Mesenchymal stem cell (in vitro differentiated cells and primary cell): ENCODE results near the gene FAM117A.

Experiments used
- DNase-seq: peaks from one replicate; pipeline ENCODE4 v3.0.0-alpha.2; 2013
- H2AFZ ChIP-seq: one replicate; pipeline ENCODE4 v1.6.1; 2013; ENCODE audit warnings: low read depth, mild to moderate bottlenecking, control low read depth, inconsistent platforms, low read length, moderate library complexity
- H2AK5ac ChIP-seq: 2 replicates; pipeline ENCODE4 v1.6.1; 2013; ENCODE audit warnings: low read length, moderate library complexity, mild to moderate bottlenecking, inconsistent platforms; ENCODE audit not compliant: severe bottlenecking
- H2BK120ac ChIP-seq: one replicate; pipeline ENCODE4 v1.6.1; 2013; ENCODE audit warnings: low read depth, mild to moderate bottlenecking, inconsistent platforms, low read length, moderate library complexity
- H2BK12ac ChIP-seq, 2 experiments: one replicate each; pipeline ENCODE4 v1.6.1; 2013; ENCODE audit warnings: inconsistent platforms in 2 of 2, low read length in 2 of 2, mild to moderate bottlenecking in 2 of 2, moderate library complexity in 2 of 2, control low read depth in 1 of 2
- H2BK15ac ChIP-seq: one replicate; pipeline ENCODE4 v1.6.1; 2013; ENCODE audit warnings: mild to moderate bottlenecking, low read depth, inconsistent platforms; ENCODE audit not compliant: poor library complexity, severe bottlenecking
- H2BK5ac ChIP-seq: 2 replicates; pipeline ENCODE4 v1.6.1; 2013; ENCODE audit warnings: low read depth, mild to moderate bottlenecking, low read length, control low read depth, inconsistent platforms; ENCODE audit not compliant: poor library complexity, severe bottlenecking
- H3K14ac ChIP-seq, 2 experiments: one replicate each; pipeline ENCODE4 v1.6.1; 2013; ENCODE audit warnings: inconsistent platforms in 2 of 2, low read length in 2 of 2, control low read depth in 1 of 2, mild to moderate bottlenecking in 1 of 2, moderate library complexity in 1 of 2
- H3K18ac ChIP-seq, 2 experiments: one replicate each; pipeline ENCODE4 v1.6.1; 2013; ENCODE audit warnings: inconsistent platforms in 2 of 2, low read length in 2 of 2, control low read depth in 1 of 2, low read depth in 1 of 2, mild to moderate bottlenecking in 1 of 2
- H3K23ac ChIP-seq, 2 experiments: one replicate each; pipeline ENCODE4 v1.6.1; 2013; ENCODE audit warnings: inconsistent platforms in 2 of 2, low read length in 2 of 2, mild to moderate bottlenecking in 2 of 2, moderate library complexity in 2 of 2, control low read depth in 1 of 2
- H3K27ac ChIP-seq: 2 replicates; pipeline ENCODE4 v1.5.1; 2013; ENCODE audit warnings: mild to moderate bottlenecking, moderate library complexity, low read length, control low read depth, inconsistent platforms; ENCODE audit not compliant: poor library complexity, severe bottlenecking
- H3K27me3 ChIP-seq, 2 experiments: 2 replicates each; pipeline versions ENCODE4 v1.6.1 to v1.7.0; 2013; ENCODE audit warnings: low read length in 2 of 2, mild to moderate bottlenecking in 2 of 2, moderate library complexity in 2 of 2, control low read depth in 1 of 2, inconsistent platforms in 1 of 2; ENCODE audit not compliant: control insufficient read depth in 1 of 2, insufficient read depth in 1 of 2
- H3K36me3 ChIP-seq, 2 experiments: 2 replicates each; pipeline versions ENCODE4 v1.6.1 to v1.7.0; 2013; ENCODE audit warnings: low read length in 2 of 2, control low read depth in 1 of 2, inconsistent platforms in 1 of 2, low read depth in 1 of 2, mild to moderate bottlenecking in 1 of 2; ENCODE audit not compliant: insufficient read depth in 2 of 2, control insufficient read depth in 1 of 2
- H3K4ac ChIP-seq, 2 experiments: one replicate each; pipeline ENCODE4 v1.6.1; 2013; ENCODE audit warnings: inconsistent platforms in 2 of 2, low read length in 2 of 2, mild to moderate bottlenecking in 2 of 2, moderate library complexity in 2 of 2, control low read depth in 1 of 2, low read depth in 1 of 2
- H3K4me1 ChIP-seq: 2 replicates; pipeline ENCODE4 v1.6.1; 2013; ENCODE audit warnings: low read depth, low read length, control low read depth; ENCODE audit not compliant: control insufficient read depth, insufficient read depth
- H3K4me2 ChIP-seq: 2 replicates; pipeline ENCODE4 v1.6.1; 2013; ENCODE audit warnings: low read length, mild to moderate bottlenecking, inconsistent platforms; ENCODE audit not compliant: poor library complexity, severe bottlenecking
- H3K4me3 ChIP-seq, 2 experiments: 2 replicates each; pipeline versions ENCODE4 v1.5.1 to v1.7.0; 2013; ENCODE audit warnings: low read length in 2 of 2, mild to moderate bottlenecking in 2 of 2, control low read depth in 1 of 2, low read depth in 1 of 2; ENCODE audit not compliant: insufficient read depth in 1 of 2
- H3K79me1 ChIP-seq: replicated peaks from 2 replicates; pipeline ENCODE4 v1.6.1; 2013; ENCODE audit warnings: mild to moderate bottlenecking, control low read depth, low read length, inconsistent platforms; ENCODE audit not compliant: poor library complexity, severe bottlenecking
- H3K9ac ChIP-seq: 2 replicates; pipeline ENCODE4 v1.7.0; 2013; ENCODE audit warnings: mild to moderate bottlenecking, low read length, moderate library complexity
- H3K9me3 ChIP-seq: 2 replicates; pipeline ENCODE4 v1.7.0; 2013; ENCODE audit warnings: mild to moderate bottlenecking, low read length; ENCODE audit not compliant: control insufficient read depth
- H4K8ac ChIP-seq: one replicate; pipeline ENCODE4 v1.6.1; 2013; ENCODE audit warnings: inconsistent platforms, mild to moderate bottlenecking, low read length, moderate library complexity
- H4K91ac ChIP-seq: one replicate; pipeline ENCODE4 v1.6.1; 2013; ENCODE audit warnings: mild to moderate bottlenecking, low read length, inconsistent platforms
- WGBS: methylation state at CpG from one replicate; pipeline ENCODE4 v1.1.7; 2013; ENCODE audit warnings: mixed read lengths; 5-methylcytosine and 5-hydroxymethylcytosine counted together

Gene FAM117A

DNA sequence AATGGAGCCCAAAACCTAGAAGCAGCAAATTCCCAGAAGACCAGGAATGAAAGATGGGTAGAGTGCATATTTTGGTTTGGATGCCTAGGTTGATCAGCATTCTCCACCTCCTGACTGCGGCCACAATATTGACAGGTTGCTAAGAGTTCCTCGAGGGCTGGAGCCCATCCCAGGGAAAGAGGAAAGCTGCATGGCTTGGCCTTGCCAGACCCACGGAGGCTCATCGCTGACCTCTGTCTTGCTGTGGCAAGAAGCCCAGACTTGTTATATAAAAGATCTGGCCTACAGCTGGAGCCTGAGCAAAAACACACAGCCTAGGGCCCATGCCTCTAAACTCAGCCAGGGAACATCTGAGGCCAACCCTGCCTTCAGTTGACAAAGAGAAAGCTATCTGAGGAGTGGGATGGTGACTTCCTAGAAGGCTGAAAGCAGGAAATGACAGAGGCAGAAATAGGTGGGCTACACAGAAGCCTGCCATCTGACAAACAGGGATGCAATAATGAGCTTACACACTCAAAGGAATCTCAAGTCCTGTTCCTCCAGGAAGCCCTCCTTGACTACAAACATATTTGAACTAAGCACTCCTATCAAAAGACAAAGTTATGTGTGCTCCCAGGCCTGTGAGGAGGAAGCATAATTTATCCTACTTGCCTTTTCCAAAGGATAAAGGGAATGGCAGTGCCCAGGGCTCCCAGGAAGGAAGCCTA is 33.7 kb downstream of the FAM117A start:
- Histone ChIP-seq H2BK5ac (no peak overlapping the region), H2BK120ac (no peak overlapping the region), H3K4ac (no peak overlapping the region), H3K4me3 (peak overlapping the region in 1 of 2 experiments; percentile 0), H2AK5ac (no peak overlapping the region), H3K27me3 (no peaks in the 10 kb centered on the region), H2BK15ac (no peak overlapping the region), H3K36me3 (peaks cover 0 to 3% of the 10 kb centered on the region in 2 experiments), H3K18ac (no peak overlapping the region), H2BK12ac (no peak overlapping the region), H3K79me1 (peaks cover 4% of the 10 kb centered on the region), H3K23ac (no peak overlapping the region), H3K14ac (no peak overlapping the region), H3K27ac (no peak overlapping the region), H4K91ac (no peak overlapping the region), H2AFZ (no peak overlapping the region), H3K9ac (peak overlapping the region; percentile 57), H4K8ac (no peak overlapping the region), H3K4me2 (no peak overlapping the region), H3K4me1 (no peaks in the 10 kb centered on the region), H3K9me3 (no peaks in the 10 kb centered on the region)
- 89% methylated on average over 4 of the region's 4 CpGs for WGBS
- no peak for DNase-seq

DNA sequence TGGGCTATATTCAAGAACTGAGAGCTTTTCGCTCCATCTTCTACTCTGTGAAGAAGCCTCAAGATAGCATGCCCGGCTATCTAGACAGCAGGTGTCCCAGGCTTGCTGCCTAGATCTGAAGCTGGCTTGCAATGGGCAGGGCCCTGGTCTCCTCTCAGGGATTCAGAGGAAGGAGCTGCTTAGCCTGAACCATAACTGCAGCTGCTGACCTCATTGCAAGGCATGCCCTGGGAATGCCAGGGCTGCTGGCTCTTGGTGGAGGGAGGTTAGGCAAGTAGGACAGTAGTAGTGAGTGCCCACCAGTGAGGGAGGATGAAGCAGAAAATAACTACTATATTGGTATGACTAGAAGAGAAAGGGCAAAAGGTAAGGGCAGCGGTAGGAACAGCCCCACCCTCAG is 34.9 kb downstream of the FAM117A start:
- Histone ChIP-seq H3K4me2 (no peak overlapping the region), H3K4me3 (no peak overlapping the region), H2AK5ac (no peak overlapping the region), H3K4ac (no peak overlapping the region), H4K91ac (no peak overlapping the region), H2BK15ac (no peak overlapping the region), H4K8ac (no peak overlapping the region), H3K27ac (no peak overlapping the region), H3K9ac (no peak overlapping the region), H2BK5ac (no peak overlapping the region), H3K18ac (no peak overlapping the region), H3K4me1 (no peaks in the 10 kb centered on the region), H3K36me3 (peaks cover 0 to 3% of the 10 kb centered on the region in 2 experiments), H2BK120ac (no peak overlapping the region), H3K14ac (no peak overlapping the region), H3K9me3 (no peaks in the 10 kb centered on the region), H2AFZ (no peak overlapping the region), H3K27me3 (no peaks in the 10 kb centered on the region), H3K23ac (no peak overlapping the region), H2BK12ac (no peak overlapping the region), H3K79me1 (peaks cover 4% of the 10 kb centered on the region)
- no peak for DNase-seq
- WGBS, result 89% methylated on average over 3 of the region's 3 CpGs

DNA sequence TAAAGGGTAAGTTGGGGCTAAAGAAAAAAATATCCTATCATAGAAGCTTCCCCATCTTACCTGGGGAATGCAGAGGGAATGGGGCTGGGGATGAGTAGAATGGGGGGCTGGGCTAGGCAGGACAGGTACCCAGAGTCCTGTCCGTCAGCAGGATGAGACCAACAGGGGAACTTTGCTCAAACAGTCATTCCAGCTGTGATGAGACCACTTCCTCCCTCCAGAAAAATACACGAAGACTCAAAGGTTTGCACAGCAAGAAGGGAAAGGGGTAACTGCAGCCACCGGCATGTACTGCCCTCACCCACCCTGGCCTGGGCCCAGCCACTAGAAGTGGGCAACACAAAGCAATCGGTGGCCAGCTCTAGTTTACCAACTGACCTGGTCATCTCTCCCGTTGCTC is 35.5 kb downstream of the FAM117A start:
- Histone ChIP-seq H2BK12ac (no peak overlapping the region), H2AFZ (no peak overlapping the region), H3K79me1 (peaks cover 7% of the 10 kb centered on the region), H3K9me3 (no peaks in the 10 kb centered on the region), H3K9ac (no peak overlapping the region), H3K36me3 (peaks cover 0 to 3% of the 10 kb centered on the region in 2 experiments), H2BK15ac (no peak overlapping the region), H3K4me1 (no peaks in the 10 kb centered on the region), H3K27ac (no peak overlapping the region), H3K4me3 (no peak overlapping the region), H2BK5ac (no peak overlapping the region), H2BK120ac (no peak overlapping the region), H3K4ac (no peak overlapping the region), H4K8ac (no peak overlapping the region), H4K91ac (no peak overlapping the region), H3K27me3 (no peaks in the 10 kb centered on the region), H3K23ac (no peak overlapping the region), H3K18ac (no peak overlapping the region), H3K4me2 (no peak overlapping the region), H3K14ac (no peak overlapping the region), H2AK5ac (no peak overlapping the region)
- 87% methylated on average over 5 of the region's 5 CpGs for WGBS
- DNase-seq, result no peak

DNA sequence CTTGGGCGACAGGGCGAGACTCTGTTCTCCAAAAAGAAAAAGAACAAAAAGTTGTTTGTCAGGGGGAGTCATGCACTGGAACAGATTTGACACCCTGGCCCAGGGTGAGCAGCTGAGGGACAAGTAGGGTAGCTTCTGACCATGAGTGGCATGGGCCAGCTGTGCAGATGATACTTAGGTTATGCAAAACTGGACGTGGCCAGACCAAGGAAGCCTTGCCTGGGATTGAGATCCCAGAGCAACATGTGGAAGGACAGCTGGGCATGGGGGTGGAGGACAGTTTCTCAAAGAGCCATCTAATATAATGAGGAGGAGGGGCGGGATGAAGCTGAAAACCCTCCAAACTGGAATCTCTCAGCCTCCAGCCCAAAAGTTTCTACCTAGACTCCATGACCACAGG is 36.6 kb downstream of the FAM117A start:
- Histone ChIP-seq H3K4ac (no peak overlapping the region), H2BK120ac (no peak overlapping the region), H4K8ac (no peak overlapping the region), H3K9me3 (no peaks in the 10 kb centered on the region), H3K4me3 (no peak overlapping the region), H2AK5ac (no peak overlapping the region), H3K79me1 (peaks cover 5% of the 10 kb centered on the region), H3K9ac (no peak overlapping the region), H3K23ac (no peak overlapping the region), H3K14ac (no peak overlapping the region), H3K27ac (no peak overlapping the region), H3K4me1 (no peaks in the 10 kb centered on the region), H2BK12ac (no peak overlapping the region), H3K36me3 (peaks cover under 1 to 2% of the 10 kb centered on the region in 2 experiments), H3K18ac (no peak overlapping the region), H2BK15ac (no peak overlapping the region), H2BK5ac (no peak overlapping the region), H3K27me3 (no peaks in the 10 kb centered on the region), H4K91ac (no peak overlapping the region), H2AFZ (no peak overlapping the region), H3K4me2 (no peak overlapping the region)
- WGBS, result 89% methylated on average over 4 of the region's 4 CpGs
- DNase-seq, result no peak
